ENCODE results near the gene S100A13. TPM values are rescaled to one million over a fixed set of nuclear protein-coding genes. Genes with fewer than 3 reads are reported as not detected.

The S100A13 gene
- total and polyA plus RNA-seq, 2 experiments from 2014 or later: 115 to 248 TPM

GRCh38 chr1:153570874-153571273 lies 56.4 kb downstream of the S100A13 start:
- Histone ChIP-seq H3K4me1 (ENCODE audit: insufficient read depth) (peaks cover 24% of the 10 kb centered on the region), H3K27ac (no peak overlapping the region)
- WGBS (ENCODE audit: low lambda C conversion rate, missing lambda C conversion rate): 79% methylated on average over 5 of the region's 5 CpGs

GRCh38 chr1:153569465-153569864 lies 57.8 kb downstream of the S100A13 start:
- H3K27ac ChIP-seq: no peak overlapping the region
- H3K4me2 ChIP-seq: no peak overlapping the region
- no peaks in the 10 kb centered on the region for H4K20me1 ChIP-seq (ENCODE audit: insufficient read depth, poor library complexity, severe bottlenecking)
- no peak overlapping the region for H3K4me3 ChIP-seq
- no peaks in the 10 kb centered on the region for H3K79me2 ChIP-seq
- WGBS (ENCODE audit: low lambda C conversion rate, missing lambda C conversion rate): 94% methylated on average over 8 of the region's 8 CpGs
- no peak for DNase-seq (ENCODE audit: low spot score)
- no peaks in the 10 kb centered on the region for H3K27me3 ChIP-seq
- H3K9me3 ChIP-seq (ENCODE audit: low read depth): no peaks in the 10 kb centered on the region
- peaks cover 31% of the 10 kb centered on the region for H3K4me1 ChIP-seq (ENCODE audit: insufficient read depth)
- no peaks in the 10 kb centered on the region for H3K9me2 ChIP-seq (replicated peaks; ENCODE audit: insufficient read depth)
- no peaks in the 10 kb centered on the region for H3K36me3 ChIP-seq (replicated peaks; ENCODE audit: insufficient read depth, low read depth)
- no peak for TF ChIP-seq EZH2 (IDR thresholded peaks at IDR 0.05; ENCODE audit: borderline replicate concordance)
- TF ChIP-seq, protein P1, sequence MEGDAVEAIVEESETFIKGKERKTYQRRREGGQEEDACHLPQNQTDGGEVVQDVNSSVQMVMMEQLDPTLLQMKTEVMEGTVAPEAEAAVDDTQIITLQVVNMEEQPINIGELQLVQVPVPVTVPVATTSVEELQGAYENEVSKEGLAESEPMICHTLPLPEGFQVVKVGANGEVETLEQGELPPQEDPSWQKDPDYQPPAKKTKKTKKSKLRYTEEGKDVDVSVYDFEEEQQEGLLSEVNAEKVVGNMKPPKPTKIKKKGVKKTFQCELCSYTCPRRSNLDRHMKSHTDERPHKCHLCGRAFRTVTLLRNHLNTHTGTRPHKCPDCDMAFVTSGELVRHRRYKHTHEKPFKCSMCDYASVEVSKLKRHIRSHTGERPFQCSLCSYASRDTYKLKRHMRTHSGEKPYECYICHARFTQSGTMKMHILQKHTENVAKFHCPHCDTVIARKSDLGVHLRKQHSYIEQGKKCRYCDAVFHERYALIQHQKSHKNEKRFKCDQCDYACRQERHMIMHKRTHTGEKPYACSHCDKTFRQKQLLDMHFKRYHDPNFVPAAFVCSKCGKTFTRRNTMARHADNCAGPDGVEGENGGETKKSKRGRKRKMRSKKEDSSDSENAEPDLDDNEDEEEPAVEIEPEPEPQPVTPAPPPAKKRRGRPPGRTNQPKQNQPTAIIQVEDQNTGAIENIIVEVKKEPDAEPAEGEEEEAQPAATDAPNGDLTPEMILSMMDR (IDR thresholded peaks at IDR 0.05; ENCODE audit: poor library complexity): no peak
- no peak for TF ChIP-seq EZH2phosphoT487 (IDR thresholded peaks at IDR 0.05; ENCODE audit: low read depth, severe bottlenecking, unreplicated experiment)
- H2AFZ ChIP-seq: peak overlapping the region; percentile 54

More at GRCh38 chr1:153570874-153571273, 56.4 kb downstream of the S100A13 start:
- Histone ChIP-seq H4K20me1 (ENCODE audit: insufficient read depth, poor library complexity, severe bottlenecking) (no peaks in the 10 kb centered on the region), H3K4me3 (no peak overlapping the region), H3K9me3 (ENCODE audit: low read depth) (no peaks in the 10 kb centered on the region), H3K36me3 (replicated peaks; ENCODE audit: insufficient read depth, low read depth) (no peaks in the 10 kb centered on the region), H3K79me2 (no peaks in the 10 kb centered on the region), H3K27me3 (no peaks in the 10 kb centered on the region), H3K9me2 (replicated peaks; ENCODE audit: insufficient read depth) (no peaks in the 10 kb centered on the region), H3K4me2 (no peak overlapping the region), H2AFZ (no peak overlapping the region)
- DNase-seq (ENCODE audit: low spot score): peak; percentile 48
- TF ChIP-seq, protein P1 (IDR thresholded peaks at IDR 0.05; ENCODE audit: poor library complexity): no peak
- no peak for TF ChIP-seq EZH2phosphoT487 (IDR thresholded peaks at IDR 0.05; ENCODE audit: low read depth, severe bottlenecking, unreplicated experiment)
- no peak for TF ChIP-seq EZH2 (IDR thresholded peaks at IDR 0.05; ENCODE audit: borderline replicate concordance)

Other genes starting within 250 kb of the S100A13 start
- gene S100A8, start 236.4 kb downstream of the S100A13 start, total RNA-seq: 0.70 TPM in 1 of 2 replicates, not detected in the other
- 0.60 and 2.2 TPM in 2 replicates for gene S100A8, start 236.4 kb downstream of the S100A13 start, polyA plus RNA-seq
- gene S100A7A, start 211.0 kb downstream of the S100A13 start, total RNA-seq: not detected in 2 replicates
- gene S100A7A, start 211.0 kb downstream of the S100A13 start, polyA plus RNA-seq: not detected in 2 replicates
- 0.60 TPM in 1 of 2 replicates, not detected in the other for gene S100A7, start 166.9 kb downstream of the S100A13 start, total RNA-seq
- gene S100A7, start 166.9 kb downstream of the S100A13 start, polyA plus RNA-seq: 1.0 and 2.5 TPM in 2 replicates
- 140 and 173 TPM in 2 replicates for gene S100A6, start 91.5 kb downstream of the S100A13 start, total RNA-seq
- gene S100A6, start 91.5 kb downstream of the S100A13 start, polyA plus RNA-seq: 657 and 701 TPM in 2 replicates
- gene S100A5, start 86.6 kb downstream of the S100A13 start, total RNA-seq: not detected in 2 replicates
- 0.54 and 1.0 TPM in 2 replicates for gene S100A5, start 86.6 kb downstream of the S100A13 start, polyA plus RNA-seq
- gene S100A4, start 81.7 kb downstream of the S100A13 start, total RNA-seq: 64.1 and 101 TPM in 2 replicates
- 116 and 187 TPM in 2 replicates for gene S100A4, start 81.7 kb downstream of the S100A13 start, polyA plus RNA-seq
- 2.6 and 2.7 TPM in 2 replicates for gene S100A3, start 78.2 kb downstream of the S100A13 start, total RNA-seq
- 1.9 and 6.1 TPM in 2 replicates for gene S100A3, start 78.2 kb downstream of the S100A13 start, polyA plus RNA-seq
- gene S100A2, start 61.7 kb downstream of the S100A13 start, total RNA-seq: 1.7 and 4.2 TPM in 2 replicates
- gene S100A2, start 61.7 kb downstream of the S100A13 start, polyA plus RNA-seq: 6.9 and 10.3 TPM in 2 replicates
- gene S100A16, start 14.4 kb downstream of the S100A13 start, total RNA-seq: 103 and 129 TPM in 2 replicates
- gene S100A16, start 14.4 kb downstream of the S100A13 start, polyA plus RNA-seq: 134 and 155 TPM in 2 replicates
- gene S100A14, start 11.2 kb downstream of the S100A13 start, total RNA-seq: 112 and 141 TPM in 2 replicates
- gene S100A14, start 11.2 kb downstream of the S100A13 start, polyA plus RNA-seq: 62.8 and 94.9 TPM in 2 replicates
- gene S100A1, start 929 bp upstream of the S100A13 start, total RNA-seq: 2.7 and 15.0 TPM in 2 replicates
- 1.3 and 4.0 TPM in 2 replicates for gene S100A1, start 929 bp upstream of the S100A13 start, polyA plus RNA-seq
- 56.2 and 65.5 TPM in 2 replicates for gene CHTOP, start 6.6 kb upstream of the S100A13 start, total RNA-seq
- 40.6 and 50.7 TPM in 2 replicates for gene CHTOP, start 6.6 kb upstream of the S100A13 start, polyA plus RNA-seq
- gene SNAPIN, start 31.2 kb upstream of the S100A13 start, total RNA-seq: 40.9 and 41.4 TPM in 2 replicates
- gene SNAPIN, start 31.2 kb upstream of the S100A13 start, polyA plus RNA-seq: 63.2 and 68.4 TPM in 2 replicates
- 173 and 191 TPM in 2 replicates for gene ILF2, start 43.5 kb upstream of the S100A13 start, total RNA-seq
- gene ILF2, start 43.5 kb upstream of the S100A13 start, polyA plus RNA-seq: 177 and 178 TPM in 2 replicates
- gene NPR1, start 51.2 kb upstream of the S100A13 start, total RNA-seq: 2.5 and 2.8 TPM in 2 replicates
- gene NPR1, start 51.2 kb upstream of the S100A13 start, polyA plus RNA-seq: 3.0 and 4.3 TPM in 2 replicates
- gene INTS3, start 100.5 kb upstream of the S100A13 start, total RNA-seq: 39.1 and 42.3 TPM in 2 replicates
- gene INTS3, start 100.5 kb upstream of the S100A13 start, polyA plus RNA-seq: 37.1 and 51.3 TPM in 2 replicates
- 21.5 and 22.8 TPM in 2 replicates for gene SLC27A3, start 147.9 kb upstream of the S100A13 start, total RNA-seq
- 37.2 and 38.1 TPM in 2 replicates for gene SLC27A3, start 147.9 kb upstream of the S100A13 start, polyA plus RNA-seq